NCI-H524 (cell line): ENCODE measurements around the gene ZNF883.

ENCODE experiments used
- DNase-seq, 2 experiments: peaks; one replicate each; lab custom pipeline; 2025; lab: John Stamatoyannopoulos, UW

Gene ZNF883

GRCh38 chr9:112917987-112918362 lies 94.0 kb downstream of the ZNF883 start:
- no peak for DNase-seq

DNA sequence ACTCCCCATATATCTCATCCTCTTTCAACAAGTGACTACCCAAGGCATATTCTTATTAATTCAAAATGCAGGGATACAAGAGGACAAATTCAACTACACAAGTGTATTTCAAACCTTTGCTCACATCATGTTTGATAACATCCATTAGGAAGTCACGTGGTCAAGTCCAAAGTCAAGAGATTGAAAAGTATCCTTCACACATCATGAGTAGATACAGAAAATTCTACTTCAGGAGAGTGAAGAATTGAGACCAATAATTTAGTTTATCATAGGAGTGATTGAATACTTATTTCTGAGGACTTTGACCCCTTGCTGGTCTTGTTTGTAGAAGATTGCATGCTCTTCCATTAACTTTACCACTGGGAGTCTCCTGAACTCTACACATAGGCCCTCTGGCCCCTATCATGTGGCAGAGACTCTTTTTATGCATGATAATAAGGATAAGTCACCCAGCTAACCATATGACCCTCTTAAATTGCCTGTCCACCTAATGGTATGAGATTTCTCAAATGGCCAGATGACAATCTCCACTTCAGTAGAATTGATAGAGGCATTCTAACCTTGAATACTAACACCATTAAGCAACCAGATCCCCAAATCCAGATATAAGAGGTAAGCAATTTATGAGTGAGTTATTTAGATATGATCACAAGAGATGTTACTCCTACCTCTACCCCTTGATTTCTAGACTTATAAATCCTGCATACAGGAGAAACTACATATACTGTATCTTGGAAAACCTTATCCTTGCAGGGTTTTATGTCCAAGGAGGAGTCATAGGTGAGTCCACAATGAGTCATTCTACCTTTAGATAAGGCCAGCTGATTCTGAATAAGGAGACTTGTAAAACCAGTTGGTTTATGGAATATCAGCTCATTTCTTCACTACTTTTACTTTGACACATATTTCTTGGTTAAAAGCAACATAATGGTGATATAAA lies 94.7 kb downstream of the ZNF883 start:
- no peak for DNase-seq

- no peak for DNase-seq
These were observed 97.5 kb downstream of the ZNF883 start for GRCh38 chr9:112914524-112914923.

- no peak for DNase-seq
These were observed 98.7 kb downstream of the ZNF883 start for GRCh38 chr9:112913326-112913725.

DNA sequence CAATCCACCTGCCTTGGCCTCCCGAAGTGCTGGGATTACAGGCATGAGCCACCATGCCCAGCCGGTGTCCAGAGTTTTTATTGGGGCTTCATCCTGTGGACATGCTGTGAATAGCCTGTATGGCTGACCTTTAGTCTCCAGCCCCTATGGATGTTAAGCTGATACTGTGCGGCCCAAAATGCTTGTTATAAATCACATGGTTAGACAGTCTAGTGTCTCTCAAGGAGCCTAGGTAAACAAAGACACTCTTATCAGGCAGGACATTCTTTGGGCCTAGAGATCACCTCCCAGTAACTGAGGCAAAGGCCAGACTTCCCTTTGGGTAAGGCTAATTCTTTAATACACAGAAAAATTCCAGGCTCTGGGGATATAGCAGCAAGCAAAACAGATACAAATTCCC lies 99.4 kb downstream of the ZNF883 start:
- DNase-seq = no peak

- DNase-seq = no peak
These were observed 100.3 kb downstream of the ZNF883 start for GRCh38 chr9:112911736-112912135.
